NCI-H2081 (cell line): Measurements from ENCODE around the gene ABCG4.

Source experiments
- DNase-seq, 2 experiments: peaks; one replicate each; lab custom pipeline; 2025; lab: John Stamatoyannopoulos, UW

Gene ABCG4

DNA sequence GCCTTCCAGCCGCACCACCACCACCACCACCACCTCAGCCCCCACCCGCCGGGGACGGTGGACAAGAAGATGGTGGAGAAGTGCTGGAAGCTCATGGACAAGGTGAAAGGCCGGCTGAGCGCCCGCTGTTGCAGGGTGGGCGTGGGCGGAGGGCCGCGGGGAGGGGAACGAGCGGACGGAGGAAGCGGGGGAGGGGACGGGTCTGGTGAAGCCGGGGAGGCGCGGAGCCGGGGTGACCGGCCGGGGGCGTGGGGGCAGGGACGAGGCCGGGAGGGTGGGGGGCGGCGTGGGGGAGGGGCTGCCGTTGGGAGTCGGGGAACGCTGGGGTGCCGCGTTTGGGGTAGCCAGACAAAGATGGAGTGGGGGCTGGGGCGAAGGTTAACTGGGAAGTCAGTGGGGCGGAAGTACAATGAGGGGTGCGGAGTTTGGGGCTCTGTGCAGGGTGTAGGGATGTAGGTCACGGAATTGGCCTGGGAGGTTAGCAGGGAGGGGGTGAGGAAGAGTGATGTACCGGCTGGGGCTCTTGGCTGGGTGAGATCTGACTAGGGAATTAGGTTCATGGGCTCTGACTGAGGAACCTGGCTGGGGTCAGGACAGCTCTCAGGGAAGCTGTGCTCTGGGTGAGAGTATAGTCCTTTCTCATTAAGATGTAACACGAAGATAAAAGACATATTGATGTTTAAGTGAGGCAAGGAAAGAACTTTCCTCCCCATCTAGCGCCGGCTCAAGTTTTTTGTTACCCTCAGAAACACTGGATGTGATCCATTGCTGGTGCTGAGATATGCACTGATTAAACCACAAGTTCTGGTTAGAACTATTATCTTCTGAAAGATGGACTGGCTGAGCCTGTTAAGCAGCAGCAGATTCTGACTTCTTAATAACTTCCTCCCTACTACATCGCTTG lies 57.9 kb downstream of the ABCG4 start:
- peak in 1 of 2 experiments; percentile 33 for DNase-seq

DNA sequence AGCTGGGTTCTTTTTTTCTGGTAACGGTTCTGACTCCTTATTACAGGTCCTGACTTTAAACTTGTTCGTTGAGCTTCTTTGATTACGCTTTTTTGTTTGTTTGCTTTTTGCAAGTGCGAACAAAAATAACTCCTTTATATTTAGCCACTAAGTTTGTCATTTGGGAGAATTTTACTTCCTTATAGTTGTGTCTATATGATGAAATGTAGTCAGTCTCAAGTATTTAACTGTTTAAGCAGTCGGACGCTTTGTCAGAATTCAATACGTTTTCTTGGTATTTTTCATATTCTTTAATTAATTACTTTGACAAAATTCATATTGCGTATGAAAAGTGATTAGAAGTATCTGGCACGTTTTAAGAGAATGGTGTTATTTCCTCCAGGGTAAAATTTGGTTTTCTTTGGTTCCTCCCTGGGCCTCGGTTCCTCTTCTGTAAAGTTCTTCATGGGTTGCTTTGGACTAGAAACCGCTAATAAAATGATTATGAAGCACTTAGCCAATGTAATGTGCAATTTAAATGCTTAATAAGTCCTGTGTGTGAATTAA lies 58.6 kb downstream of the ABCG4 start:
- no peak for DNase-seq

DNA sequence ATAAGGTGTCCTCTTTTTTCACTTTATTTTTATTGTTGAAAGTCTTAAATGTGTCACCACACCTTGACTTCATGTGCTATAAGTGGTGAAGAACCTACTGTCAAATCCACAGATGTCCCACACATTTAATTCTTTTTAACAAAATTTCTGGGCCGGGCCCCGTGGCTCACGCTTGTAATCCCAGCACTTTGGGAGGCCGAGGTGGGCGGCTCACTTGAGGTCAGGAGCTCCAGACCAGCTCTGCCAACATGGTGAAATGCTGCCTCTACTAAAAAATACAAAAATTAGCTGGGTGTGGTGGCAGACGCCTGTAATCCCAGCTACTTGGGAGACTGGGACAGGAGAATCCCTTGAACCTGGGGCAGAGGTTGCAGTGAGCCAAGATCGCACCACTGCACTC lies 60.3 kb downstream of the ABCG4 start:
- no peak for DNase-seq

DNA sequence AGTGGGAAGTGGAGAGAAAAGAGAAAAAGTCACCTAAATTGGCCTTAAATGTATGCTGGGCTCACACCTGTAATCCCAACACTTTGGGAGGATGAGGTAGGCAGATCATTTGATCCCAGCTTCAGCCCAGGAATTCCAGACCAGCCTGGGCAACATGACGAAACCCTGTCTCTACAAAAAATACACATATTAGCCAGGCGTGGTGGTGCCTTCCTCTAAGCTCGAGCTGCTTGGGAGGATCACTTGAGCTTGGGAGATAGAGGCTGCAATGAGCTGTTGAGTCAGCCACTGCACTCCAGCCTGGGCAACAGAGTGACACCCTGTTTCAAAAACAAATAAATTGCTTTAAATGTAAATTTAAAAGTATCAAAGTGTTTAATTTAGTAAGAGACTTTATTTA lies 61.2 kb downstream of the ABCG4 start:
- no peak for DNase-seq
